ENCODE results near the gene EPB41L4B.

The EPB41L4B gene

DNA sequence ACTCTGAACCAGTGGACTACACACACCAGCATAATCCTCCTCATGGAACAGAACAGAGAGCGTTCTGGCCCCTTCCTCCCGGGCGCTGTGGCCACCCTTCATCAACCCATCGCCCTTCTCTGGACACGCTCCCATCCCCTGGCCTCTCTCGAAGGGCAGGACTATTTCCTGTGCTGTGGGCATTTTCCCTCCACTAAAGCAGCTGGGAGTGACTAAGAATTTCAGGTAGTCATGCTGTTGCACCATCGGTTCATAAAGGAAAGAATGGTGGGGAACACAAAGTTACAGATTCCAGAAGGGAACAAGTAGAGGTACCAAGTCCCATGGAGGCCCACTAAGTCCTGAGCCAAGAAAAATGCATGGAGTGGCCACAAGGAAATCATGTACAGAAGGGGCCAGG, 68.6 kb downstream of the EPB41L4B start:
- no peak for ATAC-seq

DNA sequence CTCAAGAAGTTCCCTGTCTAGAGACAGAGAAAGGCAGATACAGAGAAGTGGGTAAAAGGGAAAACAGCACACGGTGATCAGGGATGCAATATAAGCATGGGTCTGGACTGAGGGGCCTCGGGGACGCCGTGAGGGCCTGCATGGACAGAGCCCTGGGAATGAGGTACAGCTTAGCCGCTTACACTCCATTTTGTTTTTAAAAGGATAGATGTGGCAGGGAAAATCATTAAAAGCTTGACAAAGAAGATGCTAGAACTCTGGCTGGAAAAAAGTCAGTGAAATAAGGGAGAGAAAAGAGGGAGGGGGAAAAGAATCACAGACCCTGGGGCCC, 69.1 kb downstream of the EPB41L4B start:
- no peak for ATAC-seq
- no peak for TF ChIP-seq ARNTL (CRISPR knock-in tag; IDR thresholded peaks at IDR 0.05; ENCODE audit: borderline replicate concordance, low read depth)
- no peak for TF ChIP-seq SNAI2 (CRISPR knock-in tag; IDR thresholded peaks at IDR 0.05)
- TF ChIP-seq CSDC2 (CRISPR knock-in tag; IDR thresholded peaks at IDR 0.05) = no peak
- no peak for TF ChIP-seq ZFP3 (CRISPR knock-in tag; IDR thresholded peaks at IDR 0.05)
- TF ChIP-seq ZNF8 (CRISPR knock-in tag; IDR thresholded peaks at IDR 0.05) = no peak
- TF ChIP-seq TOX (CRISPR knock-in tag; IDR thresholded peaks at IDR 0.05; ENCODE audit: borderline replicate concordance) = no peak
- no peak for TF ChIP-seq ZC3H10 (CRISPR knock-in tag; IDR thresholded peaks at IDR 0.05)
- TF ChIP-seq, protein P1, sequence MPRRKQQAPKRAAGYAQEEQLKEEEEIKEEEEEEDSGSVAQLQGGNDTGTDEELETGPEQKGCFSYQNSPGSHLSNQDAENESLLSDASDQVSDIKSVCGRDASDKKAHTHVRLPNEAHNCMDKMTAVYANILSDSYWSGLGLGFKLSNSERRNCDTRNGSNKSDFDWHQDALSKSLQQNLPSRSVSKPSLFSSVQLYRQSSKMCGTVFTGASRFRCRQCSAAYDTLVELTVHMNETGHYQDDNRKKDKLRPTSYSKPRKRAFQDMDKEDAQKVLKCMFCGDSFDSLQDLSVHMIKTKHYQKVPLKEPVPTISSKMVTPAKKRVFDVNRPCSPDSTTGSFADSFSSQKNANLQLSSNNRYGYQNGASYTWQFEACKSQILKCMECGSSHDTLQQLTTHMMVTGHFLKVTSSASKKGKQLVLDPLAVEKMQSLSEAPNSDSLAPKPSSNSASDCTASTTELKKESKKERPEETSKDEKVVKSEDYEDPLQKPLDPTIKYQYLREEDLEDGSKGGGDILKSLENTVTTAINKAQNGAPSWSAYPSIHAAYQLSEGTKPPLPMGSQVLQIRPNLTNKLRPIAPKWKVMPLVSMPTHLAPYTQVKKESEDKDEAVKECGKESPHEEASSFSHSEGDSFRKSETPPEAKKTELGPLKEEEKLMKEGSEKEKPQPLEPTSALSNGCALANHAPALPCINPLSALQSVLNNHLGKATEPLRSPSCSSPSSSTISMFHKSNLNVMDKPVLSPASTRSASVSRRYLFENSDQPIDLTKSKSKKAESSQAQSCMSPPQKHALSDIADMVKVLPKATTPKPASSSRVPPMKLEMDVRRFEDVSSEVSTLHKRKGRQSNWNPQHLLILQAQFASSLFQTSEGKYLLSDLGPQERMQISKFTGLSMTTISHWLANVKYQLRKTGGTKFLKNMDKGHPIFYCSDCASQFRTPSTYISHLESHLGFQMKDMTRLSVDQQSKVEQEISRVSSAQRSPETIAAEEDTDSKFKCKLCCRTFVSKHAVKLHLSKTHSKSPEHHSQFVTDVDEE (CRISPR knock-in tag; IDR thresholded peaks at IDR 0.05) = no peak
- TF ChIP-seq TCF4 (CRISPR knock-in tag; IDR thresholded peaks at IDR 0.05; ENCODE audit: borderline replicate concordance) = no peak
- TF ChIP-seq, protein P2, sequence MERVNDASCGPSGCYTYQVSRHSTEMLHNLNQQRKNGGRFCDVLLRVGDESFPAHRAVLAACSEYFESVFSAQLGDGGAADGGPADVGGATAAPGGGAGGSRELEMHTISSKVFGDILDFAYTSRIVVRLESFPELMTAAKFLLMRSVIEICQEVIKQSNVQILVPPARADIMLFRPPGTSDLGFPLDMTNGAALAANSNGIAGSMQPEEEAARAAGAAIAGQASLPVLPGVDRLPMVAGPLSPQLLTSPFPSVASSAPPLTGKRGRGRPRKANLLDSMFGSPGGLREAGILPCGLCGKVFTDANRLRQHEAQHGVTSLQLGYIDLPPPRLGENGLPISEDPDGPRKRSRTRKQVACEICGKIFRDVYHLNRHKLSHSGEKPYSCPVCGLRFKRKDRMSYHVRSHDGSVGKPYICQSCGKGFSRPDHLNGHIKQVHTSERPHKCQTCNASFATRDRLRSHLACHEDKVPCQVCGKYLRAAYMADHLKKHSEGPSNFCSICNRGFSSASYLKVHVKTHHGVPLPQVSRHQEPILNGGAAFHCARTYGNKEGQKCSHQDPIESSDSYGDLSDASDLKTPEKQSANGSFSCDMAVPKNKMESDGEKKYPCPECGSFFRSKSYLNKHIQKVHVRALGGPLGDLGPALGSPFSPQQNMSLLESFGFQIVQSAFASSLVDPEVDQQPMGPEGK (CRISPR knock-in tag; IDR thresholded peaks at IDR 0.05; ENCODE audit: borderline replicate concordance) = no peak
- no peak for TF ChIP-seq ESRRG (CRISPR knock-in tag; IDR thresholded peaks at IDR 0.05)
- no peak for TF ChIP-seq PPARA (CRISPR knock-in tag; IDR thresholded peaks at IDR 0.05; ENCODE audit: borderline replicate concordance)
- no peak for TF ChIP-seq OSR1 (CRISPR knock-in tag; IDR thresholded peaks at IDR 0.05)

More for the DNA sequence above, 68.6 kb downstream of the EPB41L4B start:
- TF ChIP-seq CSDC2 (CRISPR knock-in tag; IDR thresholded peaks at IDR 0.05) (no peak), ARNTL (CRISPR knock-in tag; IDR thresholded peaks at IDR 0.05; ENCODE audit: borderline replicate concordance, low read depth) (no peak)

DNA sequence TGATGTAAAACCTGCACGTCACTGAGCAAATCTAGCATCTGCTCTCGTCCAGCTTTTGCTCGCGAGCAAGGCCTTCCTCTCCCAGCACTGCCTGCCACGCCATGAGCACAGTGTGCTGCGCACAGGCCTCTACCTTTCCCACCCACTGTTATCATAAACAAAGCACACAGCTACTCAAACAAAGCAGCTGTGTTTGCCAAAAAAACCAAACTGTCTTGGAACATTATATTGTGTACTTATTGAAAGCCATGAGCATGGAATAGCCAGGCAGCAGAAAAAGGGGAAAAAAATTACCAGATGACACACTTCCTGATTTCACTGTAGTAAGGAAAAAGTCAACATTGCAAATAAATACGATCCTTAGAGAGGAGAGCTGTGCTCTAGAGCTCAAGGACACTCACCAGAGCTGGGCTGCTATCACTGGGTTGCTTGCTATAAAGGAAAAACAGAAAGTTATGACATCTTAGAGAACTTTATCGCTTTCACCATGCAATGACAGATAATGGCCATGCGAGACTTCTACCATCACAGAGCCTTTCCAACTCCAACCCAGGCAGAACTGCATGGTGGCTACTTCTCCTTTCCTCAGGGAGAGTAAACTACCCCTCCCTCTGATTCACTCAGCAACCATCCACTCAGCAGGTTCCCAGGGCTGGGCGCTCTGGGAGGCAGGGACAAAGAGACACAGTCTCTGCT, 69.6 kb downstream of the EPB41L4B start:
- TF ChIP-seq ZFP30 (CRISPR knock-in tag; IDR thresholded peaks at IDR 0.05) (no peak), GLIS3 (CRISPR knock-in tag; IDR thresholded peaks at IDR 0.05) (no peak), OSR1 (CRISPR knock-in tag; IDR thresholded peaks at IDR 0.05) (no peak), ZC3H10 (CRISPR knock-in tag; IDR thresholded peaks at IDR 0.05) (no peak), ZNF70 (CRISPR knock-in tag; IDR thresholded peaks at IDR 0.05) (no peak), CSDC2 (CRISPR knock-in tag; IDR thresholded peaks at IDR 0.05) (no peak), PPARA (CRISPR knock-in tag; IDR thresholded peaks at IDR 0.05; ENCODE audit: borderline replicate concordance) (no peak), ISL1 (CRISPR knock-in tag; IDR thresholded peaks at IDR 0.05) (no peak), TOX (CRISPR knock-in tag; IDR thresholded peaks at IDR 0.05; ENCODE audit: borderline replicate concordance) (no peak)
- TF ChIP-seq, protein P3, sequence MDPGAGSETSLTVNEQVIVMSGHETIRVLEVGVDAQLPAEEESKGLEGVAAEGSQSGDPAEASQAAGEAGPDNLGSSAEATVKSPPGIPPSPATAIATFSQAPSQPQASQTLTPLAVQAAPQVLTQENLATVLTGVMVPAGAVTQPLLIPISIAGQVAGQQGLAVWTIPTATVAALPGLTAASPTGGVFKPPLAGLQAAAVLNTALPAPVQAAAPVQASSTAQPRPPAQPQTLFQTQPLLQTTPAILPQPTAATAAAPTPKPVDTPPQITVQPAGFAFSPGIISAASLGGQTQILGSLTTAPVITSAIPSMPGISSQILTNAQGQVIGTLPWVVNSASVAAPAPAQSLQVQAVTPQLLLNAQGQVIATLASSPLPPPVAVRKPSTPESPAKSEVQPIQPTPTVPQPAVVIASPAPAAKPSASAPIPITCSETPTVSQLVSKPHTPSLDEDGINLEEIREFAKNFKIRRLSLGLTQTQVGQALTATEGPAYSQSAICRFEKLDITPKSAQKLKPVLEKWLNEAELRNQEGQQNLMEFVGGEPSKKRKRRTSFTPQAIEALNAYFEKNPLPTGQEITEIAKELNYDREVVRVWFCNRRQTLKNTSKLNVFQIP (CRISPR knock-in tag; IDR thresholded peaks at IDR 0.05; ENCODE audit: borderline replicate concordance, low read depth) = no peak
- TF ChIP-seq, protein P4, sequence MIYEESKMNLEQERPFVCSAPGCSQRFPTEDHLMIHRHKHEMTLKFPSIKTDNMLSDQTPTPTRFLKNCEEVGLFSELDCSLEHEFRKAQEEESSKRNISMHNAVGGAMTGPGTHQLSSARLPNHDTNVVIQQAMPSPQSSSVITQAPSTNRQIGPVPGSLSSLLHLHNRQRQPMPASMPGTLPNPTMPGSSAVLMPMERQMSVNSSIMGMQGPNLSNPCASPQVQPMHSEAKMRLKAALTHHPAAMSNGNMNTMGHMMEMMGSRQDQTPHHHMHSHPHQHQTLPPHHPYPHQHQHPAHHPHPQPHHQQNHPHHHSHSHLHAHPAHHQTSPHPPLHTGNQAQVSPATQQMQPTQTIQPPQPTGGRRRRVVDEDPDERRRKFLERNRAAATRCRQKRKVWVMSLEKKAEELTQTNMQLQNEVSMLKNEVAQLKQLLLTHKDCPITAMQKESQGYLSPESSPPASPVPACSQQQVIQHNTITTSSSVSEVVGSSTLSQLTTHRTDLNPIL (CRISPR knock-in tag; IDR thresholded peaks at IDR 0.05; ENCODE audit: low read depth) = no peak
- TF ChIP-seq, protein P2 (CRISPR knock-in tag; IDR thresholded peaks at IDR 0.05; ENCODE audit: borderline replicate concordance) = no peak
- TF ChIP-seq, protein P5, sequence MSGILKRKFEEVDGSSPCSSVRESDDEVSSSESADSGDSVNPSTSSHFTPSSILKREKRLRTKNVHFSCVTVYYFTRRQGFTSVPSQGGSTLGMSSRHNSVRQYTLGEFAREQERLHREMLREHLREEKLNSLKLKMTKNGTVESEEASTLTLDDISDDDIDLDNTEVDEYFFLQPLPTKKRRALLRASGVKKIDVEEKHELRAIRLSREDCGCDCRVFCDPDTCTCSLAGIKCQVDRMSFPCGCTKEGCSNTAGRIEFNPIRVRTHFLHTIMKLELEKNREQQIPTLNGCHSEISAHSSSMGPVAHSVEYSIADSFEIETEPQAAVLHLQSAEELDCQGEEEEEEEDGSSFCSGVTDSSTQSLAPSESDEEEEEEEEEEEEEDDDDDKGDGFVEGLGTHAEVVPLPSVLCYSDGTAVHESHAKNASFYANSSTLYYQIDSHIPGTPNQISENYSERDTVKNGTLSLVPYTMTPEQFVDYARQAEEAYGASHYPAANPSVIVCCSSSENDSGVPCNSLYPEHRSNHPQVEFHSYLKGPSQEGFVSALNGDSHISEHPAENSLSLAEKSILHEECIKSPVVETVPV (CRISPR knock-in tag; IDR thresholded peaks at IDR 0.05) = no peak
- ATAC-seq = 0 out of 3 replicates have a peak, but pooled peaks have one; percentile 23
